B cell (primary cell): ENCODE measurements around the gene ETS1. TPM values are rescaled to one million over a fixed set of nuclear protein-coding genes. Genes with fewer than 3 reads are reported as not detected.

ENCODE experiments used
- ATAC-seq: fragments of 200-7000 bp; cut with Tn5 transposase; one replicate; pipeline ENCODE4 v1.10.0; 2021; ENCODE audit warnings: low read depth, mild to moderate bottlenecking, moderate number of reproducible peaks, moderate library complexity
- CTCF ChIA-PET: fragments of 350-600 bp; sonication (Branson Sonifier 250); formaldehyde crosslinking; loops from one replicate; lab custom pipeline; 2021; ENCODE audit warnings: antibody characterized with exemption, inconsistent platforms; lab: Charles Lee
- POLR2A ChIA-PET: fragments of 350-600 bp; sonication (Branson Sonifier 250); formaldehyde crosslinking; loops from one replicate; lab custom pipeline; 2021; ENCODE audit warnings: antibody characterized with exemption; lab: Charles Lee
- DNase-seq: peaks from one replicate; pipeline ENCODE4 v3.0.0; 2013
- H2AFZ ChIP-seq: 2 replicates; pipeline ENCODE4 v1.6.1; 2012; ENCODE audit warnings: mild to moderate bottlenecking, low read depth, low read length; ENCODE audit not compliant: insufficient read depth, poor library complexity, severe bottlenecking
- H3K27ac ChIP-seq, 2 donors: 1 replicate in 1 of 2; 2 replicates in 1 of 2; pipeline ENCODE4 v1.5.1; 2012 to 2013; ENCODE audit warnings: low read length in 2 of 2, mild to moderate bottlenecking in 2 of 2, moderate library complexity in 1 of 2
- H3K27me3 ChIP-seq, 4 experiments: fragments of 200-600 bp in 1 of 4; sonication (generic) in 1 of 4; replicated peaks in 1 of 4; 1 replicate in 2 of 4; 2 replicates in 2 of 4; pipeline versions ENCODE4 v1.6.1 to v1.7.0; 2013 to 2016; ENCODE audit warnings: low read length in 3 of 4, mild to moderate bottlenecking in 2 of 4, mixed read lengths in 1 of 4, moderate library complexity in 1 of 4; ENCODE audit not compliant: insufficient read depth in 4 of 4, control insufficient read depth in 3 of 4; ENCODE audit errors: control extremely low read depth in 1 of 4
- H3K36me3 ChIP-seq, 2 experiments: replicated peaks in 1 of 2; 1 replicate in 1 of 2; 2 replicates in 1 of 2; pipeline versions ENCODE4 v1.6.1 to v1.7.1; 2013; ENCODE audit warnings: low read length in 1 of 2; ENCODE audit not compliant: insufficient read depth in 2 of 2, control insufficient read depth in 1 of 2; ENCODE audit errors: control extremely low read depth in 1 of 2, extremely low read depth in 1 of 2
- H3K4me1 ChIP-seq, 2 donors: fragments of 200-600 bp in 1 of 2; sonication (generic) in 1 of 2; 1 replicate in 1 of 2; 2 replicates in 1 of 2; pipeline versions ENCODE4 v1.5.1 to v1.6.1; 2013 to 2017; ENCODE audit warnings: low read length in 2 of 2; ENCODE audit not compliant: control insufficient read depth in 2 of 2, insufficient read depth in 2 of 2
- H3K4me2 ChIP-seq: replicated peaks from 2 replicates; pipeline ENCODE3; 2012; ENCODE audit warnings: mild to moderate bottlenecking, low read depth, low read length; ENCODE audit not compliant: poor library complexity, severe bottlenecking
- H3K4me3 ChIP-seq, 5 experiments: fragments of 200-600 bp in 1 of 5; sonication (generic) in 1 of 5; 1 replicate in 3 of 5; 2 replicates in 2 of 5; pipeline versions ENCODE4 v1.5.1 to v1.7.0; 2011 to 2016; ENCODE audit warnings: low read length in 4 of 5, mild to moderate bottlenecking in 4 of 5, low read depth in 2 of 5, control low read depth in 1 of 5, moderate library complexity in 1 of 5; ENCODE audit not compliant: insufficient read depth in 1 of 5; ENCODE audit errors: control extremely low read depth in 1 of 5, extremely low read depth in 1 of 5
- H3K79me2 ChIP-seq: fragments of 200-600 bp; sonication (generic); one replicate; pipeline ENCODE4 v1.6.0; 2016; ENCODE audit warnings: low read length; ENCODE audit not compliant: control insufficient read depth, insufficient read depth
- H3K9ac ChIP-seq: fragments of 200-600 bp; sonication (generic); 2 replicates; pipeline ENCODE4 v1.6.1; 2017; ENCODE audit warnings: mild to moderate bottlenecking, low read length, moderate library complexity
- H3K9me3 ChIP-seq, 3 donors: one replicate each; pipeline versions ENCODE4 v1.6.1 to v1.7.1; 2013; ENCODE audit warnings: low read length in 2 of 3; ENCODE audit not compliant: control insufficient read depth in 2 of 3, insufficient read depth in 1 of 3; ENCODE audit errors: control extremely low read depth in 1 of 3
- H4K20me1 ChIP-seq: 2 replicates; pipeline ENCODE4 v1.6.0; 2012; ENCODE audit warnings: mild to moderate bottlenecking, low read length; ENCODE audit not compliant: insufficient read depth, control insufficient read depth, poor library complexity, severe bottlenecking
- H3K27ac Mint-ChIP-seq: one replicate; pipeline ENCODE4 v1.8.0; 2021; ENCODE audit warnings: mixed read lengths
- H3K27me3 Mint-ChIP-seq: one replicate; pipeline ENCODE4 v1.8.0; 2021; ENCODE audit warnings: mixed read lengths
- H3K4me1 Mint-ChIP-seq: one replicate; pipeline ENCODE4 v1.8.0; 2021; ENCODE audit warnings: mixed read lengths
- H3K4me3 Mint-ChIP-seq: one replicate; pipeline ENCODE4 v1.8.0; 2021; ENCODE audit warnings: mixed read lengths
- H3K9me3 Mint-ChIP-seq: one replicate; pipeline ENCODE4 v1.8.0; 2022; ENCODE audit warnings: mixed read lengths; ENCODE audit not compliant: insufficient read depth
- EZH2 ChIP-seq: IDR thresholded peaks from 2 replicates; pipeline ENCODE4 v1.6.1; 2012; ENCODE audit warnings: borderline replicate concordance, low read depth, mild to moderate bottlenecking, moderate library complexity, low read length; ENCODE audit not compliant: insufficient read depth, poor library complexity, severe bottlenecking
- WGBS: methylation state at CpG from one replicate; pipeline ENCODE4 v1.1.5; 2013; ENCODE audit warnings: missing lambda C conversion rate; ENCODE audit not compliant: insufficient coverage; 5-methylcytosine and 5-hydroxymethylcytosine counted together
- intact Hi-C: fragments of 100-400 bp; cut with micrococcal nuclease; formaldehyde crosslinking; loops from one replicate; pipeline ENCODE4 v1.10.0; 2022
- polyA plus RNA-seq: library from polyadenylated mRNA; depleted of rRNA; stranded (reverse); fragments of >200 nt; gene quantifications from 2 replicates; pipeline ENCODE4 v1.2.3, GENCODE V29; 2012
- total RNA-seq, 2 donors: library from RNA; stranded (reverse); fragments of 120-200 nt in 1 of 2; gene quantifications; 1 replicate in 1 of 2; 2 replicates in 1 of 2; pipeline versions ENCODE4 v1.2.3 to v1.2.4, GENCODE V29; 2013 to 2022
- TF ChIP-seq, protein P1 (sequence below): fragments of 200-600 bp; IDR thresholded peaks from one replicate; pipeline ENCODE4 v1.8.0; 2022; ENCODE audit warnings: antibody characterized with exemption, mild to moderate bottlenecking

Gene ETS1
- total and polyA plus RNA-seq, 2 donors (not counting 1 experiment from before 2014, with no cell fraction given), result 115 to 271 TPM

GRCh38 chr11:128629516-128630106, 42.3 kb upstream of the ETS1 start:
- H3K4me2 ChIP-seq, result peak overlapping the region; percentile 55
- H3K36me3 ChIP-seq, result no peaks in the 10 kb centered on the region
- H3K4me3 ChIP-seq, result peak overlapping the region in 1 of 5 experiments; percentile 2
- no peaks in the 10 kb centered on the region for H3K27me3 Mint-ChIP-seq
- ChIA-PET POLR2A (interaction anchor here (0.9 to 15.8 kb wide), 11 partner anchors 21 to 339 kb away, joined by 3 to 305 read pairs (median 7); partner anchors contain the start of gene FLI1), CTCF (interaction anchor here (0.6 to 16.6 kb wide), 44 partner anchors 10 to 472 kb away, joined by 3 to 625 read pairs (median 11); no protein-coding TSS in a partner anchor)
- H3K79me2 ChIP-seq, result peaks cover 63% of the 10 kb centered on the region
- no peaks in the 10 kb centered on the region for H3K9me3 Mint-ChIP-seq
- no peak for TF ChIP-seq EZH2
- TF ChIP-seq, protein P1, sequence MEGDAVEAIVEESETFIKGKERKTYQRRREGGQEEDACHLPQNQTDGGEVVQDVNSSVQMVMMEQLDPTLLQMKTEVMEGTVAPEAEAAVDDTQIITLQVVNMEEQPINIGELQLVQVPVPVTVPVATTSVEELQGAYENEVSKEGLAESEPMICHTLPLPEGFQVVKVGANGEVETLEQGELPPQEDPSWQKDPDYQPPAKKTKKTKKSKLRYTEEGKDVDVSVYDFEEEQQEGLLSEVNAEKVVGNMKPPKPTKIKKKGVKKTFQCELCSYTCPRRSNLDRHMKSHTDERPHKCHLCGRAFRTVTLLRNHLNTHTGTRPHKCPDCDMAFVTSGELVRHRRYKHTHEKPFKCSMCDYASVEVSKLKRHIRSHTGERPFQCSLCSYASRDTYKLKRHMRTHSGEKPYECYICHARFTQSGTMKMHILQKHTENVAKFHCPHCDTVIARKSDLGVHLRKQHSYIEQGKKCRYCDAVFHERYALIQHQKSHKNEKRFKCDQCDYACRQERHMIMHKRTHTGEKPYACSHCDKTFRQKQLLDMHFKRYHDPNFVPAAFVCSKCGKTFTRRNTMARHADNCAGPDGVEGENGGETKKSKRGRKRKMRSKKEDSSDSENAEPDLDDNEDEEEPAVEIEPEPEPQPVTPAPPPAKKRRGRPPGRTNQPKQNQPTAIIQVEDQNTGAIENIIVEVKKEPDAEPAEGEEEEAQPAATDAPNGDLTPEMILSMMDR, result no peak
- no peaks in the 10 kb centered on the region for H3K27me3 ChIP-seq
- H2AFZ ChIP-seq, result peak overlapping the region; percentile 54
- H4K20me1 ChIP-seq, result no peaks in the 10 kb centered on the region
- H3K27ac Mint-ChIP-seq, result peak overlapping the region; percentile 93
- H3K4me1 ChIP-seq, result peaks cover 76 to 78% of the 10 kb centered on the region in 2 donors
- no peak for DNase-seq
- H3K9me3 ChIP-seq, result no peaks in the 10 kb centered on the region
- H3K27ac ChIP-seq, result peak overlapping the region; percentile 43 to 90
- H3K9ac ChIP-seq, result peak overlapping the region; percentile 42
- WGBS, result 60% methylated on average over 5 of the region's 6 CpGs
- intact Hi-C loops, result loop anchor here (1.0 to 10.0 kb wide), 13 partner anchors 25 to 472 kb away; partner anchors contain the start of gene FLI1
- no peak for ATAC-seq
- H3K4me1 Mint-ChIP-seq, result peaks cover 76% of the 10 kb centered on the region
- peak overlapping the region; percentile 68 for H3K4me3 Mint-ChIP-seq

DNA sequence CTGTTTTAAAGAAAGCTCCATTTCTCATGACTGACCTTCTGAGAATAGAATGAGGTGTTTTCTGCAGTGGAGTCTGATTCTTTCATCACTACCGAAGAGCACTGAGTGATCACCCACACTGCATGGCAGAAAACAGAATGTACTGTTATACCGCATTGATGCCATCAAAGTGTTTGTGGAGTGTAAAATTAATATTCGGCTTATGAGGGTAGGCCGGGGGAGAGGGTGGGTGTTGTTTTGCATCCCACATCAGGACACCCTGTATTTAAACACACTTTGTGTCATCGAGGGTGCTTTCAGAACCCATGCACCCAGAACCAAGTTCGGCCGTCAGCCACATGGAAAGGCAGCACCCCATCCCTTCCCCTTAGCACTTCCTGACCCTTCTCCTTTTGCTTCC, 41.3 kb upstream of the ETS1 start:
- Histone ChIP-seq H2AFZ (peak overlapping the region; percentile 54), H3K9me3 (no peaks in the 10 kb centered on the region), H3K27ac (peak overlapping the region; percentile 43 to 90), H3K27me3 (no peaks in the 10 kb centered on the region), H3K79me2 (peaks cover 63% of the 10 kb centered on the region), H3K4me2 (peak overlapping the region; percentile 55), H3K9ac (peak overlapping the region; percentile 42), H3K4me3 (peak overlapping the region in 1 of 5 experiments; percentile 20), H3K4me1 (peaks cover 82 to 86% of the 10 kb centered on the region in 2 donors), H4K20me1 (no peaks in the 10 kb centered on the region), H3K36me3 (no peaks in the 10 kb centered on the region)
- ATAC-seq (no peak), DNase-seq (no peak)
- WGBS, result no CpG with 5 or more reads among the region's 7 CpGs
- H3K9me3 Mint-ChIP-seq, result no peaks in the 10 kb centered on the region
- POLR2A ChIA-PET, result interaction anchor here (0.5 to 15.8 kb wide), 9 partner anchors 9 to 365 kb away, joined by 3 to 305 read pairs (median 4); partner anchors contain the start of gene FLI1
- CTCF ChIA-PET, result interaction anchor here (0.8 to 16.6 kb wide), 21 partner anchors 9 to 457 kb away, joined by 3 to 625 read pairs (median 11); no protein-coding TSS in a partner anchor
- no peaks in the 10 kb centered on the region for H3K27me3 Mint-ChIP-seq
- H3K27ac Mint-ChIP-seq, result peak overlapping the region; percentile 93
- intact Hi-C loops, result no loop called here
- TF ChIP-seq, protein P1, result no peak
- TF ChIP-seq EZH2, result no peak
- H3K4me1 Mint-ChIP-seq, result peaks cover 83% of the 10 kb centered on the region
- peak overlapping the region; percentile 68 for H3K4me3 Mint-ChIP-seq
